HG02884 (cell line): Measurements from ENCODE around the gene ZSCAN10.
"Not testable (repeated sequence)": the region's sequence is repeated elsewhere in the genome, so short reads cannot be mapped to it uniquely, and the experiment has no call there.

ENCODE experiments used
- ATAC-seq: cut with Tn5 transposase; IDR thresholded peaks from one replicate; pipeline ENCODE4 v1.9.1; 2021; ENCODE audit warnings: mild to moderate bottlenecking, moderate library complexity; ENCODE audit not compliant: unreplicated experiment

Gene ZSCAN10

DNA sequence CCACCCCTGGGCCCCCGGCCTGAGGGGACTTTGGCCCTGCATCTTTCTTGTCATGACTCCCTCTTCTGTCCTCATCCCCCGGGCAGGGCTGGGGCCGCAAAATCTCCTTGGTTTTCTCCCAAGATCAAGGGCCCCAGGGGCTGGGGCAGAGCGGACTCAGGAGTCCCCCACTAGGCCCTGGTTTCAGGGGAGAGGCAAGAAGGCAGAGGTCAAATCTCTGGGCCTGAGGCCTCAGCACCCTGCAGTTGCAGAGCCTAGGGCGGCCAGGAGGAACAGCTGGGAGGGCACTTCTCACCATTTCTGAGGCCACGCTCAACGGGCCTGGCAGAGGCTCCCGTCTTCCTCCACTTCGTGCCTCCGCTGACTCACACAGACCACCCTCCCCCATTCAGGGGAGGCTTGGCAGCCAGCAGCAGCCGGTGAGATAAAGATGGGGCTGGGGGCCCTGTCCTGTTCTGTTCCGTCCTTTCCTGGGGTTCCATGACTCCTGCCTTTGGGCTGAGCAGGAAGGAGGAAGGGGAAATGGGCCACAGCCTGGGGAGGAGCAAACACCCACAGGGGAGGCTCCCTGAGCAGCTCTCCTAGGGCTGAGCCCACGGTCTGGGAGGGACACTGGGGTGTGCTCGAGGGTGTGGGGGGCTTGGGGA, 12.4 kb downstream of the ZSCAN10 start:
- no peak for ATAC-seq

DNA sequence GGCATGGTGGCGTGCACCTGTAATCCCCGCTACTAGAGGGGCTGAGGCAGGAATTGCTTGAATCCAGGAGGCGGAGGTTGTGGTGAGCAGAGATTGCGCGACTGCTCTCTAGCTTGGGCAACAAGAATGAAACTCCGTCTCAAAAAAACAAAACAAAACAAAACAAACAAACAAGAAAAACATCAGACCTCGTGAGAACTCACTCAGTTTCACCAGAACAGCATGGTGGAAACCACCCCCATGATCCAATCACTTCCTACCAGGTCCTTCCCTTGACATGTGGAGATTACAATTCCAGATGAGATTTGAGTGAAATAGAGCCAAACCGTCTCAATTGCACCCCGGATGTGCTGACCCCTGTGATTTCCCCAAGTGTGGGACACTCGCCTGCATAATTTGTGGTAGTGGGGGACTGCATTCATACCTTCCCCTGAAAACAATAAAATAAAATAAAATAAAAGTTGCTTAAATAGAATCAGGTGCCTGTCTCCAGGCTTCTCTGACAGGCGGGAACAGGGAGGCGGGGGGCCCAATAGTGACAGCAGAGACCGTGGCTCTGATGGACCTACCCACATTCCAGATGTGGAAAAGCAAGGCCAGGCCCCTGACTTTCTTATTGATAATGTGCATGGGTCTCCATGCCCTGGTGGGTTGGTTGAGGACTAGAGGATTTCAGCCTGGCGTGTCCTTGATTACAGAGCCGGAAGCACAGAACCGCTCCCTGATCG, 13.1 kb downstream of the ZSCAN10 start:
- no peak for ATAC-seq

DNA sequence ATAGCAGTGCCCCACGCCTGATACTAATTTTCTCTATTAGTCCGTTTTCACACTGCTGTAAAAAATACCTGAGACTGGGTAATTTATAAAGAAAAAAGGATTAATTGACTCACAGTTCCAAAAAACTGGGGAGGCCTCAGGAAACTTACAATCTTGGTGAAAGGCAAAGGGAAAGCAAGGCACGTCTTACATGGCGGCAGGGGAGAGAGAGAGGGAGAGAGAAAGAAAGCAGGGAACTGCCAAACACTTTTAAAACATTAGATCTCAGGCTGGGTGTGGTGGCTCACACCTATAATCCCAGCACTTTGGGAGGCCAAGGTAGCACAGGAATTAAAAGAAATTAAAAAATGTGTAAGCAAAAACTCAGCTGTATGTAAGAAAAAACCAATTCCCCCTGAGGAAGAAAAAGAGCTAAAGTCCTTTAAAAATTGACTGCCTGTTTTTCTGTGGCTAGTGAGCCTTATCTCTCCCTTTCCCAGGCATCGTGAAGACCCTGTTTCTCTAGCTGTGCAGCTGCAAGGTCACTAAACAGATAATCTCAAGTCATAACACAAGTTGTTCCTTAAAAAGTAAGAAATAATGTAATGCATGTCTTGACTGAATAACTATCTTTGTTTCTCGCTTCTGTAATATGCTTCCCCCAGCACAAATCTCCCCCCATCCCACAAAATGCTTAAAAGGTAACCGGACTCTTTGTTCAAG, 14.0 kb downstream of the ZSCAN10 start:
- ATAC-seq, result no peak

DNA sequence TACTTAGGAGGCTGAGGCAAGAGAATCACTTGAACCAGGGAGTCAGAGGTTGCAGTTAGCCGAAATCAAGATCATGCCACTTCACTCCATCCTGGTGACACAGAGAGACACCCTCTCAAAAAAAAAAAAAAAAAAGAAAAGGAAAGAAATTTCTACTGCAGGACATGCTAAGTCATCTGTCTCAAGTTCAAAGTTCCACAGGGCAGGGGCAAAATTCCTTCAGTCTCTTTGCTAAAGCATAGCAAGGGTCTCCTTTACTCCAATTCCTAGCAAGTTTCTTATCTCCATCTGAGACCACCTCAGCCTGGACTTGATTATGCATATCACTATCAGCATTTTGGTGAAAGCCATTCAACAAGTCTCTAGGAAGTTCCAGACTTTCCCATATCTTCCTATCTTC, 14.6 kb downstream of the ZSCAN10 start:
- ATAC-seq, result no peak

DNA sequence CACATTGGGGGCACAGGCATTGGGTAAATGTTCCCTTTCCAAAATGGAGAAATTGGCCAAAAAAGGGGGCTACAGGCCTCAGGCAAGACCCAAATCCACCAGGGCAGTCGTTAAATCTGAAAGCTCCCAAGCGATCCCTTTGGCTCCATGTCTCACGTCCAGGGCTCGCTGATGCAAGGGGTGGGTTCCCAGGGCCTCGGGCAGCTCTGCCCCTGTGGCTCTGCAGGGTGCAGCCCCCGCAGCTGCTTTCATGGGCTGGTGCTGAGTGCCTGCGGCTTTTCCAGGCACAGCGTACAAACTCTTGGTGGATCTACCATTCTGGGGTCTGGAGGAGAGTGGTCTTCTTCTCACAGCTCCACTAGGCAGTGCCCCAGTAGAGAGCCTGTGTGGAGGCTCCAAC, 15.7 kb downstream of the ZSCAN10 start:
- ATAC-seq, result not testable (repeated sequence)

DNA sequence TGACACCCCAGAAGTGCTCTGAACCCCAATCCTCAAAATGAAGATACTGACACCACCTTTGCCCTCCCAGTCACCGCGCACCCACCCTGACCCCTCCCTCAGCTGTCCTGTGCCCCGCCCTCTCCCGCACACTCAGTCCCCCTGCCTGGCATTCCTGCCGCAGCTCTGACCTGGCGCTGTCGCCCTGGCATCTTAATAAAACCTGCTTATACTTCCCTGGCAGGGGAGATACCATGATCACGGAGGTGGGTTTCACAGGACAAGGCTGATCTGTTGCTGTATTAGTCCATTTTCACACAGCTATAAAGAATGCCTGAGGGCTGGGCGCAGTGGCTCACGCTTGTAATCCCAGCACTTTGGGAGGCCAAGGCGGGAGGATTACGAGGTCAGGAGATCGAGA, 17.1 kb downstream of the ZSCAN10 start:
- ATAC-seq, result not testable (repeated sequence)

DNA sequence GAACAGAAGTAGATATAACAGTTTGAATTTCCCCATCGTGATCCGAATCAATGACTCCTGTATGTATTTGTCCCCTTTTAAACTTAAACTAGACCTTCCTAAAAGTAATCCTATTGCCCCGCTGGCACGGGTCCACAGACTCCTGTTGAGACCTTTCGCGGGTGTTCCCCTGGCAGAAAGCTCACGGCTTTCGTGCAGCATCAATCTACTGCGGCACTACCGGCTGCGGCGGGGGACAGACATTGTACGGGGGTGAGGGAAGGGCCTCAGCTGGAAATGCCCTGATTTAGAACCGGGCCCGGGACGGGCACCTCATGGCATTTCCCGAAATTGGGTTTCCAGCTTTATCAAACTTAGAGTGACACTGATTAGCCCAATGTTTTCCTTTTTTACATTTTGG, 19.1 kb downstream of the ZSCAN10 start:
- no peak for ATAC-seq

DNA sequence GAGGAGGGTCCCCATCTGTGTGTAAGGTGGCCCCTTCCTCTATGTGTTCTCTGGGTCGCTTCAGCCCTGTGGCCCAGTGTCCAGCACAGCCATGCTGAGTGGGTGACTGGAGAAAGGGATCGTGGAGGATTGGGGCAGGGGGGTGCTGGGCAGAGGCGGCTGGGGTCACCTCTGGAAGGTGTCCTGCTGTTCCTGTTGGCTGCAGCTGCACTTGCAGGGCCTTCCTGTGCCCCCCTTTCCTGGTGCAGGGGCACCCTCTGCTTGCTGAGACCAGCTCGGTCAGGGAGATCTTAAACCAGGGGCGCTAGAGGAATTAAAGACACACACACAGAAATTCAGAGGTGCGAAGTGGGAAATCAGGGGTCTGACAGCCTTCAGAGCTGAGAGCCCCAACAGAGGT, 22.5 kb downstream of the ZSCAN10 start:
- no peak for ATAC-seq

DNA sequence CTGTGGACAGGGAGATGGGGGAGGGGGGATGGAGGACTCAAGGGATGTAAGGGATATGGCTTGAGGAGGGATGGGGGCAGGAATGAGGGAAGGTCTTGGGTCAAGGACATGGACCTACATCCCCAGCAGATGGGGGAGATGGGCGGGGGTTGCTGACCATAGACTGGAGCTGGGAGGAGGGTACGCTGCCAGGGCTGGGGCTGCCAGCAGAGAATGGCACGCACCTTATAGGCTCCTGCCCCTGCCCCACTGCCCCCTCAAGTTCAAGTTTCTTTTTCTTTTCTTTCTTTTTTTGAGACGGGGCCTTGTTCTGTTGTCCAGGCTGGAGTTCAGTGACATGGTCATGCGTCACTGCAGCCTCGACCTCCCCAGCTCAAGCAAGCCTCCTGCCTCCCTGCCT, 23.1 kb downstream of the ZSCAN10 start:
- ATAC-seq, result not testable (repeated sequence)

DNA sequence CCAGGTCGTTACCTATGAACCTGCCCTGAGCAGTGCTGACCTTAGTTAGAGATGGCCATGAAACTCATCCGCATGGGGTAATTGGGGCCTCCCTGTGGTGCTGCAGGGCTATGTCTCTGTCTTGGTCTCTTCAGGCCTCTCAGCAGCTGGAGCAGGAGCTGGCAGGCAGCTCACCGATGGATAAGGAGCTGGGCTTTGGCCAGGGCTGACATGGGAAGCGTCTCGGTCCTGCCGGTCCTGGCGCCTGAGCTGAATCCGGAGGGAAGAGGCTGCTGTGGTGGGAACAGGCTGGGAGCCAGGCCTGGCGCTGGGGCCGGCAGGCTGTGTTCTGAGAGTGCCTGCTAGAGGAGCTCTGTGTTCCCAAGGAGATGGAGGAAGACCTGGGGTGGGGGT, 23.6 kb downstream of the ZSCAN10 start:
- no peak for ATAC-seq

DNA sequence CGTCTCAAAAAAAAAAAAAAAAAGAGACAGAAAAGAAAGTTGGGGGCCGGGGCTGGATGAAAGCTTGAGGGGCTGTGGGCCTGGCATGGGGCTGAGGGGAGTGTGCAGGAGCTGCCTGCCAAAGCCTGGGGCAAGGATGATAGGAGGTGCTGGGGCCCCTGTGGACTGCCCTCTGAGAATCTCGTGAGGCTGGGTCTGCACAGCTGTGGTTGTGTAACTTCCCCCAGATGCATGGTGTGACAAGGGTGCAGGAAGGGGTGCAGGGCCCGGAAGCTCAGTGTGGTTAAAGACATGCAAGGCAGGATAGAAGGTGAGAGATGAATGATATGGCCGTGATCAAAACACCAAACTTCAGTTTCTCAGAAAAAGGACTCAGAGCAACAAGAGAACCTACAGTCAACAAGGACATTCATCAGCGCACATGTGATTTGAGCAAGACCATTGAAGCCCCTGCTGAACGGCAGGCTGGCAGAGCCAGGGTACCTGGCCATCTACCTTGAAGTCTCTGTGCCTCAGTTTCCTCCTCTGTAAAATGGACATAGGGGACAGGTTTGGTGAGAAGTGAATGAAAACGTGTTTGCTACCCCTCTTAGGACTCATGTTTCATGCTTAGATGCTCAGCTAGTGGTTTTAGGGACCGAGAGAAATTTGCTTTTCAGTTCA, 24.1 kb downstream of the ZSCAN10 start:
- ATAC-seq, result no peak

DNA sequence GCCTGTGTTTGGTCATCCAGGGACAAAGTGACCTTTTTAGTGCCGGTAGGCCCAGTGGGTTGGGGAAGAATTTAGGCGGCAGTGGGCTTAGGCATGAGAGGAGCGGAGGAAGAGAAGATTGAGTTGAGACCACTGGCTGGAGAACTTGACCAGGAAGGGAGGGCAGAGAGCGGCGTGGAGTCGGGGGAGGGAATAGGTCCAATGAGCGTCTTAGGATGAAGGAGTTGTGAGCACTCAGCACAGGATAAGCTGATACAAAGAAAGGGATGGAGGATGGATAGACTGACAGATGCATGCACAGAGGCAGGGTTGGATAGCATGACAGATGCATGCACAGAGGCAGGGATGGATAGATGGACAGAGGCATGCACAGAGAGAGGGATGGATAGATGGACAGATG, 25.6 kb downstream of the ZSCAN10 start:
- no peak for ATAC-seq

DNA sequence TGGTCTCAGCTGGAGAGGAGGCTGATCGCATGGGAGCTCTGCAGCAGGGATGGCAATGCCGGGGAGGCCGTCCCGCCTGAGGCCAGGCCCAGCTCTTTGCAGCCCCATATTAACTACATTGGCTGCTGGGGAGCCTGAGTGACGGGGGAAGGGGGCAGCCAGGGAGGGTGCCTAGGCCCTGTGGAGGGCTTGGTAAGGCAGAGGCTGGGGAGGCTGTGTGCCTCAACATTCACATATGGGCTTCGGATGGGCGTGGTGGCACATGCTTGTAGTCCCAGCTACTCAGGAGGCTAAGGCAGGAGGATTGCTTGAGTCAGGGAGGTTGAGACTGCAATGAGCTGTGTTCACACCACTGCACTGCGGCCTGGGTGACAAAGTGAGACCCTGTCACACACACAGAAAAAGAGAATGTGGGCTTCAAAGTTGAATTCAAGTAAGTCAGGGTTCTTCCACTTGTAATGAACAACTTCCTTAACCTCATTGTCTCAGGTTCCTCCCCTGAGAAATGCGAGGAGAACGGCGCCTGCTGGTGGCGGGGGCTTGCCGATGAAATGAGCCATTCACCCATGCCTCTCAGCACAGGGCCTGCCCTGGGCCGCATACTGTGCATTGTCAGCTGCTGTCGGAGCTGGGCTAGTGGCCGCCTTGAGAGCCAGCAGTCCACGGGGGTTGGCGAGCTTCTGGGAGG, 26.4 kb downstream of the ZSCAN10 start:
- ATAC-seq, result not testable (repeated sequence)

DNA sequence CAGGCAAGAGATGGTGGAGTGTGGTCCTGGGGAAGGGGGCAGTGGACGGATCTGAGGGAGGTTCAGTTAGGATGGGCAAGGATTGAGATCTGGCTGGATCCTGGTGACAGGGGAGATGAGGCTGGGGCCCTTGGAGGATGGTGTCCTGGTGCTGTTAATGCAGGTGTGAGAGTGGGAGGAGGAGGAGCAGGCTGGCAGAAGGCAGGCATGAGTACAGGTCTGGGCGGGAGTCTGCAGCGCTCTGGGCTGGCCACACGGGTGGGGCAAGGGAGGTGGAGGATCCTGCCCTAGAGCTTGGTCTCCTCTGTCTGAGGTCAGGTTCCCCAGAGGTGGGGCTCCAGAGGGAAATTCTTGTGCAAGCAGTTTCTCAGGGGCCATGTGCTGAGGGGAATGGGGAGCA, 26.9 kb downstream of the ZSCAN10 start:
- ATAC-seq, result not testable (repeated sequence)

DNA sequence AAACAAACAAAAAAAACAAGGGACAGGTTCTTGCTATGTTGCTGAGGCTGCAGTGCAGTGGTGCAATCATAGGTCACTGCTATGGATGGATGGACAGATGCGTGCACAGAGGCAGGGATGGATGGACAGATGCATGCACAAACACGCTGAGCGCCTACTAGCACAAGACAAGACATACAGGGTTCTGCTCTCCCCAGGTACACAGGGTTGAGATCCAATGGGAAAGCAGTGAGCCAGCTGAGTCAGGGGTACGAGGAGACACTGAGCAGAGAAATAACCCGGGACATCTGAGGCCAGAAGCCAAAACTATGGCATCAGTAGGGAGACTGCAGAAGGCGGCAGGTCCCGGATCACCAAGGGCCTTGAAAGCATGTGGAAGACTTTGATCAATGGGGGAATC, 27.4 kb downstream of the ZSCAN10 start:
- no peak for ATAC-seq

DNA sequence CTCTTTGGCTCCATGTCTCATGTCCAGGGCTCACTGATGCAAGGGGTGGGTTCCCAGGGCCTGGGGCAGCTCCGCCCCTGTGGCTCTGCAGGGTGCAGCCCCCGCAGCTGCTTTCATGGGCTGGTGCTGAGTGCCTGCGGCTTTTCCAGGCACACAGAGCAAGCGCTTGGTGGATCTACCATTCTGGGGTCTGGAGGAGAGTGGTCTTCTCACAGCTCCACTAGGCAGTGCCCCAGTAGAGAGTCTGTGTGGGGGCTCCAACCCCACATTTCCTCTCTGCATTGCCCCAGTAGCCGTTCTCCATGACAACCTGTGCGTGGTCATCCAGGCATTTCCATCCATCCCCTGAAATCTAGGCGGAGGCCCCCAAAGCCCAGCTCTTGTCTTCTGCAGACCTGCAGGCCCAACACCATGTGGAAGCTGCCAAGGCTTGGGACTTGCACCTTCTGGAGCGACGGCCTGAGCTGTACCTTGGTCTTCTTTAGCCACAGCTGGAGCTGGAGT, 28.4 kb downstream of the ZSCAN10 start:
- ATAC-seq, result no peak

DNA sequence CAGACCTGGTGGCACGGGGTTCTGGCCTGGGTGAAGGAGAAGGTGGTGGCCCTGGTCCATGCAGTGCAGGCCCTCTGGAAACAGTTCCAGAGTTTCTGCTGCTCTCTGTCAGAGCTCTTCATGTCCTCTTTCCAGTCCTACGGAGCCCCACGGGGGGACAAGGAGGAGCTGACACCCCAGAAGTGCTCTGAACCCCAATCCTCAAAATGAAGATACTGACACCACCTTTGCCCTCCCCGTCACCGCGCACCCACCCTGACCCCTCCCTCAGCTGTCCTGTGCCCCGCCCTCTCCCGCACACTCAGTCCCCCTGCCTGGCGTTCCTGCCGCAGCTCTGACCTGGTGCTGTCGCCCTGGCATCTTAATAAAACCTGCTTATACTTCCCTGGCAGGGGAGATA, 29.9 kb downstream of the ZSCAN10 start:
- ATAC-seq, result not testable (repeated sequence)

DNA sequence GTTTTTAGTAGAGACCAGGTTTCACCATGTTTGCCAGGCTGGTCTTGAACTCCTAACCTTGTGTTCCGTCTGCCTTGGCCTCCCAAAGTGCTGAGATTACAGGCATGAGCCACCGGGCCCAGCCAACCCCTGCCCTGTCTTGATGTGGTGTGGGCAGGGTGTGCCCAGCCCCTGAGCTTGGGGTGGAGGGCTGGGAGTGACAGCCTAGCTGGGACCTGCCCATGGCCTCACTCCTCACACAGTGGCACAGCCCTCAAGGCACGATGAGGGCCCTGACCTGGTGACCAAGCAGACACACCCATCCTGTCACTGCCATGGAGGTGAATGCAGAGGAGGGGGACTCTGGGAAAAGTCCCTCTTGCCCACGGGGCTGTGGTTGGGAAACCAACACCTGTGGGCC, 30.6 kb downstream of the ZSCAN10 start:
- no peak for ATAC-seq

DNA sequence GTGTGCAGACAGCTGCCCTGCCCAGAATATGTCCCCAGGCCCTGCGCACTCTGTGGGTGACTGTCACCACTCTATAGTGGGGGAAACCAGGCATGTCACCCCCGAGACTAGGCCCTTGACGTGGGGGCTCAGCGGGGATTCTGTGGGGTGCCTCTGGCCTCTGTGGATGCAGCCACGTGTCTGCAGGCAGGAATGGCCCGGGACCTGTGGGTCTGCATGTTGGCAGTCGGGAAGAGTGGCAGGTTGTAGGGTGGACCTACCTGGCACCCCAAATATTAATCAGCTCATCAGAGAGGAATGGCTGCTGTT, 32.7 kb downstream of the ZSCAN10 start:
- ATAC-seq, result no peak

DNA sequence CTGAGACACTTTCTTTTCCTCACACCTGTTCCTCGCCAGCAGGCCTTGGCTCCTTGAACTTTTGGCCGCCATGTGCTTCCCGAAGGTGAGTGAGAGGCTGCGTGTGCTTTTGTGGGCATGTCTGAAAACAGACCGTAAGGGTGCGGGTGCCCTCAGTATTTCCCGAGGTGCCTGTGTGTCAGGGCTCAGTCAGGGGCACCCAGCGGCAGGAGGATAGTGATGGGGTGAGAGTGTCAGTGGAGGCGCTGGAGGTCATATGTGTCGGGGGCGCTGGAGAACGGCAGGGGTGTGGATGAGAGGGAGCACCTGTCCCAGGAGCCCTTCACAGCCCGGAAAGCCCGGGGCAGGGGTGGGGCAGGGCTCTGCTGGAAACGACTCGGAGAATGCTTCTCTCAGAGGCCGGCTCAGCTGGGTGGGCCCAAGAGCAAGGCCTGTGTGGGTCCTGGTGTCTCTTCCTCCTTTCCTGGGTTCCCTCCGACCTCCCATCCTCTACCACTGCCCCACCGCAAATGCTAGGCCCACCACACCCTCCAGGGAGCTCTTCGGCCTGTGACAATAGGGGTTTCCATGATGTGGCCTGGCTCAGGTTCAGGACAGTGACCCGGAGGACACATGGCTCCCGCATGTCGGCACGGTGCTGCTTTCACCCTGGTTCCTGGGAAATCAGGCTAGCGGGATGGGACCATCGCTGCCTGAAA, 33.2 kb downstream of the ZSCAN10 start:
- ATAC-seq, result no peak
